SK-N-SH treated with all-trans-retinoic acid at 6 μM for 48 hours (cell line): ENCODE data around the gene UBAP2.

Experiments
- ARNTL ChIP-seq: fragments of 450-650 bp; formaldehyde crosslinking; IDR thresholded peaks from 2 replicates; pipeline ENCODE4 v1.5.0; 2020; ENCODE audit warnings: low read depth, mild to moderate bottlenecking, moderate library complexity, borderline replicate concordance
- BACH2 ChIP-seq: fragments of 250-450 bp; sonication (Bioruptor Pico); IDR thresholded peaks from 2 replicates; pipeline ENCODE4 v1.9.0; 2021; ENCODE audit warnings: mild to moderate bottlenecking, borderline replicate concordance
- PATZ1 ChIP-seq: fragments of 250-450 bp; sonication (Bioruptor Pico); IDR thresholded peaks from 2 replicates; pipeline ENCODE4 v1.8.0; 2020; ENCODE audit warnings: mild to moderate bottlenecking, moderate library complexity, borderline replicate concordance
- ZC3H10 ChIP-seq: fragments of 250-450 bp; sonication (Bioruptor Pico); IDR thresholded peaks from 2 replicates; pipeline ENCODE4 v1.5.1; 2021; ENCODE audit warnings: mild to moderate bottlenecking, moderate library complexity
- ZNF565 ChIP-seq: fragments of 450-650 bp; formaldehyde crosslinking; conservative IDR thresholded peaks from 2 replicates; pipeline ENCODE4 v1.5.0; 2020; ENCODE audit warnings: low read depth, mild to moderate bottlenecking, moderate library complexity
- TF ChIP-seq, protein P1 (sequence below): fragments of 250-450 bp; sonication (Bioruptor Pico); IDR thresholded peaks from 2 replicates; pipeline ENCODE4 v1.8.0; 2021; ENCODE audit warnings: low read depth, mild to moderate bottlenecking, moderate library complexity, borderline replicate concordance

DNA sequence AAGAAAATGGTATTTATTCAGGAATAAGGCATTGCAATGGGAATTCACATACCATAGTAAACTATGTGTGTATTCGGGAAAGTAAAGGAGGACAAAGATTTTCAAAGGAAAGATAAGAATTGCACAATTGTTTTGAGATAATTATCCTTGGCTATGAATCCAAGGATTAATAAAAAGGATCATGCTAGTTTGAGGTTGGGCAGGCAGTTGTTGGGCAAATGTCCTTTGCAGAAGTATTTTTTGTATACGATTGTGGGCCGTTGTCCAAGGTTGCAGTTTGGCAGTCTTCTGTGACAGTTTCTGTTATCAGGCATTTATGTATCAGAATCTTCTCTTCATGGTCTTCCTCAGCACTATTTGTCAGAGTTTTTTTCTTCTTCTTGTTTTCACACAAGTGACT, 10.6 kb upstream of the UBAP2 start:
- TF ChIP-seq, protein P1, sequence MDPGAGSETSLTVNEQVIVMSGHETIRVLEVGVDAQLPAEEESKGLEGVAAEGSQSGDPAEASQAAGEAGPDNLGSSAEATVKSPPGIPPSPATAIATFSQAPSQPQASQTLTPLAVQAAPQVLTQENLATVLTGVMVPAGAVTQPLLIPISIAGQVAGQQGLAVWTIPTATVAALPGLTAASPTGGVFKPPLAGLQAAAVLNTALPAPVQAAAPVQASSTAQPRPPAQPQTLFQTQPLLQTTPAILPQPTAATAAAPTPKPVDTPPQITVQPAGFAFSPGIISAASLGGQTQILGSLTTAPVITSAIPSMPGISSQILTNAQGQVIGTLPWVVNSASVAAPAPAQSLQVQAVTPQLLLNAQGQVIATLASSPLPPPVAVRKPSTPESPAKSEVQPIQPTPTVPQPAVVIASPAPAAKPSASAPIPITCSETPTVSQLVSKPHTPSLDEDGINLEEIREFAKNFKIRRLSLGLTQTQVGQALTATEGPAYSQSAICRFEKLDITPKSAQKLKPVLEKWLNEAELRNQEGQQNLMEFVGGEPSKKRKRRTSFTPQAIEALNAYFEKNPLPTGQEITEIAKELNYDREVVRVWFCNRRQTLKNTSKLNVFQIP (CRISPR knock-in tag): no peak
- TF ChIP-seq ZNF565: no peak
- TF ChIP-seq ARNTL: no peak
- TF ChIP-seq BACH2 (CRISPR knock-in tag): no peak
- no peak for TF ChIP-seq PATZ1 (CRISPR knock-in tag)
- no peak for TF ChIP-seq ZC3H10 (CRISPR knock-in tag)
